ENCODE measurements around the gene GLCCI1. TPM values are rescaled to one million over a fixed set of nuclear protein-coding genes. Genes with fewer than 3 reads are reported as not detected.

GLCCI1 gene
- total and polyA plus RNA-seq, 10 of the 15 experiments (the other 5 are each of a cell fraction or from before 2014, with no cell fraction given): 12.6 to 92.0 (median 27.6) TPM

DNA sequence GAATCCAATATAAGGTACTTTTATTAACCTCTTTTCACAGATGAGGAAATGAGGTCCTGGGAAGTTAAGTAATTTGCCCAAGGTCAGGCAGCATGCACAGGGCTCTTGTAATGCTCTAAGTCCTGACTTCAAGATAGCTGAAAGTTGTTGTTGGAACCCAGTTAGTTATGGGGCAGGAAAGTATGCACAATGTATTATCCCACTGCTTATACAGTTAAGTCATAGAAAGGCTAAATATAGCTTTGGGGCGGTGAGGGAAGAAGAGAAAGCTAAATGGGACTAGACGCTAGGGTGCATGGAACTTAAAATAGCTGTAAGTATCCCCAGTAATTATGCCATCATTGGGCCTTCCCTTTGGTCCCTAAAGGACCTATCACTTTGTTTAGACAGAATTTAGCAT lies 9.2 kb downstream of the GLCCI1 start:
- POLR2A ChIA-PET: interaction anchor here (1.0 to 3.6 kb wide), 3 partner anchors 11 to 208 kb away, joined by 3 to 25 read pairs (median 3); no protein-coding TSS in a partner anchor
- SMC1A ChIA-PET (ENCODE audit: uncharacterized antibody, unreplicated experiment): interaction anchor here (0.6 to 5.7 kb wide), 20 partner anchors 11 to 297 kb away, joined by 3 to 41 read pairs (median 4); partner anchors contain the start of gene GLCCI1
- H4K20me1 ChIP-seq (ENCODE audit: control insufficient read depth, insufficient read depth): no peaks in the 10 kb centered on the region
- WGBS (ENCODE audit: insufficient coverage, insufficient replicate concordance, low lambda C conversion rate, missing lambda C conversion rate): 91% methylated on average over 2 of the region's 2 CpGs
- no peak overlapping the region for H3K4me2 ChIP-seq (ENCODE audit: control insufficient read depth, insufficient read depth)
- CTCF ChIA-PET: interaction anchor here (0.9 to 2.1 kb wide), 9 partner anchors 10 to 297 kb away, joined by 3 to 9 read pairs (median 3); no protein-coding TSS in a partner anchor
- DNase-seq (ENCODE audit: low read depth, low spot score) (no peak), FAIRE-seq (no peak), ATAC-seq (peak; percentile 4)
- peaks cover 2% of the 10 kb centered on the region; the same call in 2 of the 3 replicates for H3K9me3 ChIP-seq (replicated peaks; ENCODE audit: control insufficient read depth, insufficient read depth, low read length)
- intact Hi-C loops (cut with micrococcal nuclease; ENCODE audit: unreplicated experiment) (no loop called here), in situ Hi-C loops (cut with MboI) (no loop called here)
- TSS peak; percentile 3 for BruUV-seq (replicated peaks)
- peak overlapping the region; percentile 47; the same call in 1 of the 2 replicates for H3K4me3 ChIP-seq
- H3K9ac ChIP-seq (ENCODE audit: control insufficient read depth, insufficient read depth, low read length): no peak overlapping the region
- H2AFZ ChIP-seq (ENCODE audit: control insufficient read depth, low read depth, low read length): no peak overlapping the region
- peaks cover 4% of the 10 kb centered on the region; the same call in 1 of the 2 replicates for H3K4me1 ChIP-seq (ENCODE audit: control insufficient read depth, insufficient read depth, low read length)
- H3K79me2 ChIP-seq (ENCODE audit: control insufficient read depth, insufficient read depth, low read length): peaks cover 98% of the 10 kb centered on the region
- RAD21 ChIA-PET (ENCODE audit: unreplicated experiment): interaction anchor here (0.8 to 5.1 kb wide), 26 partner anchors 10 to 338 kb away, joined by 3 to 25 read pairs (median 6); partner anchors contain the start of genes GLCCI1 and UMAD1
- H3K27me3 ChIP-seq (replicated peaks in 1 of 2; ENCODE audit: control insufficient read depth in 2 of 2, insufficient read depth in 2 of 2, low read length in 1 of 2): no peaks in the 10 kb centered on the region
- peak overlapping the region; percentile 30; the same call in 1 of the 2 replicates for H3K27ac ChIP-seq (ENCODE audit: control insufficient read depth, insufficient read depth)
- peaks cover 0 to 6% of the 10 kb centered on the region in 2 experiments; a peak in 2 of 4 replicates for H3K36me3 ChIP-seq (ENCODE audit: control insufficient read depth in 2 of 2, insufficient read depth in 2 of 2, low read length in 1 of 2)
- TF ChIP-seq CHD2 (IDR thresholded peaks at IDR 0.05; ENCODE audit: borderline replicate concordance, low read depth, low read length) (no peak), NR2F1 (conservative IDR thresholded peaks at IDR 0.05) (no peak), EED (IDR thresholded peaks at IDR 0.05; ENCODE audit: low read depth) (no peak), GABPA (IDR thresholded peaks at IDR 0.05; ENCODE audit: low read depth) (no peak), EP300 (IDR thresholded peaks at IDR 0.05; ENCODE audit: borderline replicate concordance in 1 of 2, control insufficient read depth in 1 of 2, low read depth in 2 of 2, low read length in 2 of 2) (no peak), MTA2 (IDR thresholded peaks at IDR 0.05; ENCODE audit: low read depth) (no peak), ZNF622 (IDR thresholded peaks at IDR 0.05) (no peak), E2F8 (IDR thresholded peaks at IDR 0.05; ENCODE audit: low read depth, partially characterized antibody) (no peak), ZNF207 (IDR thresholded peaks at IDR 0.05; ENCODE audit: borderline replicate concordance) (no peak), MAX (IDR thresholded peaks at IDR 0.05; ENCODE audit: low read depth, low read length) (no peak), SREBF1 (IDR thresholded peaks at IDR 0.05; ENCODE audit: low read length) (no peak), FOS (IDR thresholded peaks at IDR 0.05; ENCODE audit: borderline replicate concordance, extremely low read depth, insufficient read length) (no peak), TCF7 (IDR thresholded peaks at IDR 0.05; ENCODE audit: borderline replicate concordance) (no peak), HSF1 (IDR thresholded peaks at IDR 0.05; ENCODE audit: low read depth, low read length) (no peak), ZSCAN29 (IDR thresholded peaks at IDR 0.05) (no peak)
- TF ChIP-seq, protein P1, sequence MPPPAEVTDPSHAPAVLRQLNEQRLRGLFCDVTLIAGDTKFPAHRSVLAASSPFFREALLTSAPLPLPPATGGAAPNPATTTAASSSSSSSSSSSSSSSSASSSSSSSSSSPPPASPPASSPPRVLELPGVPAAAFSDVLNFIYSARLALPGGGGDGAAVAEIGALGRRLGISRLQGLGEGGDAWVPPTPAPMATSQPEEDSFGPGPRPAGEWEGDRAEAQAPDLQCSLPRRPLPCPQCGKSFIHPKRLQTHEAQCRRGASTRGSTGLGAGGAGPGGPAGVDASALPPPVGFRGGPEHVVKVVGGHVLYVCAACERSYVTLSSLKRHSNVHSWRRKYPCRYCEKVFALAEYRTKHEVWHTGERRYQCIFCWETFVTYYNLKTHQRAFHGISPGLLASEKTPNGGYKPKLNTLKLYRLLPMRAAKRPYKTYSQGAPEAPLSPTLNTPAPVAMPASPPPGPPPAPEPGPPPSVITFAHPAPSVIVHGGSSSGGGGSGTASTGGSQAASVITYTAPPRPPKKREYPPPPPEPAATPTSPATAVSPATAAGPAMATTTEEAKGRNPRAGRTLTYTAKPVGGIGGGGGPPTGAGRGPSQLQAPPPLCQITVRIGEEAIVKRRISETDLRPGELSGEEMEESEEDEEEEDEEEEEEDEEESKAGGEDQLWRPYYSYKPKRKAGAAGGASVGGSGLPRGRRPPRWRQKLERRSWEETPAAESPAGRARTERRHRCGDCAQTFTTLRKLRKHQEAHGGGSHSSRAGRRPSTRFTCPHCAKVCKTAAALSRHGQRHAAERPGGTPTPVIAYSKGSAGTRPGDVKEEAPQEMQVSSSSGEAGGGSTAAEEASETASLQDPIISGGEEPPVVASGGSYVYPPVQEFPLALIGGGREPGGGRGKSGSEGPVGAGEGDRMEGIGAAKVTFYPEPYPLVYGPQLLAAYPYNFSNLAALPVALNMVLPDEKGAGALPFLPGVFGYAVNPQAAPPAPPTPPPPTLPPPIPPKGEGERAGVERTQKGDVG (CRISPR knock-in tag; IDR thresholded peaks at IDR 0.05): no peak
